ENCODE data around the gene KYAT1. TPM values are rescaled to one million over a fixed set of nuclear protein-coding genes. Genes with fewer than 3 reads are reported as not detected.
"Not testable (repeated sequence)": the region's sequence is repeated elsewhere in the genome, so short reads cannot be mapped to it uniquely, and the experiment has no call there.

KYAT1 gene
- total and polyA plus RNA-seq, 2 donors from 2014 or later = 5.1 to 17.0 TPM

- FAIRE-seq (no peak), DNase-seq (peak in 1 of 5 donors; percentile 72)
- no peaks in the 10 kb centered on the region for H3K9me3 ChIP-seq (ENCODE audit: control insufficient read depth in 2 of 3, insufficient read depth in 1 of 3, low read length in 3 of 3)
- H3K4me1 ChIP-seq (ENCODE audit: control insufficient read depth in 2 of 3, insufficient read depth in 2 of 3, low read depth in 1 of 3, low read length in 3 of 3) = peaks cover 0 to 8% (median 3%) of the 10 kb centered on the region in 3 donors
- H3K9ac ChIP-seq (ENCODE audit: low read length in 3 of 3) = no peak overlapping the region
- no peaks in the 10 kb centered on the region for H3K27me3 ChIP-seq (ENCODE audit: control insufficient read depth, insufficient read depth, low read length)
- H3K36me3 ChIP-seq (ENCODE audit: control insufficient read depth in 2 of 3, insufficient read depth in 3 of 3, low read length in 3 of 3) = no peaks in the 10 kb centered on the region
- intact Hi-C loops (cut with DNase I) = loop anchor here (5.0 kb wide), 1 partner anchor 70 kb away; no protein-coding TSS in a partner anchor
- TF ChIP-seq CTCF (IDR thresholded peaks at IDR 0.05; ENCODE audit: borderline replicate concordance, extremely low read depth, insufficient read depth) = no peak
- no peak overlapping the region for H3K4me3 ChIP-seq (ENCODE audit: low read length in 3 of 3)
- H3K27ac ChIP-seq (ENCODE audit: low read depth in 2 of 2, low read length in 2 of 2) = no peak overlapping the region
Observed at GRCh38 chr9:128862401-128862851, 19.3 kb downstream of the KYAT1 start.

GRCh38 chr9:128861501-128861900, 20.2 kb downstream of the KYAT1 start:
- peaks cover 0 to 8% (median 3%) of the 10 kb centered on the region in 3 donors for H3K4me1 ChIP-seq (ENCODE audit: control insufficient read depth in 2 of 3, insufficient read depth in 2 of 3, low read depth in 1 of 3, low read length in 3 of 3)
- H3K4me3 ChIP-seq (ENCODE audit: low read length in 3 of 3) = no peak overlapping the region
- no peaks in the 10 kb centered on the region for H3K36me3 ChIP-seq (ENCODE audit: control insufficient read depth in 2 of 3, insufficient read depth in 3 of 3, low read length in 3 of 3)
- no peaks in the 10 kb centered on the region for H3K9me3 ChIP-seq (ENCODE audit: control insufficient read depth in 2 of 3, insufficient read depth in 1 of 3, low read length in 3 of 3)
- intact Hi-C loops (cut with DNase I) = loop anchor here (5.0 kb wide), 1 partner anchor 71 kb away; no protein-coding TSS in a partner anchor
- H3K27me3 ChIP-seq (ENCODE audit: control insufficient read depth, insufficient read depth, low read length) = no peaks in the 10 kb centered on the region
- no peak for FAIRE-seq
- H3K27ac ChIP-seq (ENCODE audit: low read depth in 2 of 2, low read length in 2 of 2) = no peak overlapping the region
- no peak overlapping the region for H3K9ac ChIP-seq (ENCODE audit: low read length in 3 of 3)
- no peak for TF ChIP-seq CTCF (IDR thresholded peaks at IDR 0.05; ENCODE audit: borderline replicate concordance, extremely low read depth, insufficient read depth)
- DNase-seq = peak in 1 of 5 donors; percentile 37

GRCh38 chr9:128860937-128861336, 20.8 kb downstream of the KYAT1 start:
- H3K9ac ChIP-seq (ENCODE audit: low read length in 3 of 3) = no peak overlapping the region
- intact Hi-C loops (cut with DNase I) = loop anchor here (5.0 kb wide), 1 partner anchor 71 kb away; no protein-coding TSS in a partner anchor
- DNase-seq = no peak
- no peak for FAIRE-seq
- H3K27ac ChIP-seq (ENCODE audit: low read depth in 2 of 2, low read length in 2 of 2) = no peak overlapping the region
- H3K4me1 ChIP-seq (ENCODE audit: control insufficient read depth in 2 of 3, insufficient read depth in 2 of 3, low read depth in 1 of 3, low read length in 3 of 3) = peaks cover 0 to 8% (median 3%) of the 10 kb centered on the region in 3 donors
- TF ChIP-seq CTCF (IDR thresholded peaks at IDR 0.05; ENCODE audit: borderline replicate concordance, extremely low read depth, insufficient read depth) = no peak
- no peaks in the 10 kb centered on the region for H3K36me3 ChIP-seq (ENCODE audit: control insufficient read depth in 2 of 3, insufficient read depth in 3 of 3, low read length in 3 of 3)
- H3K27me3 ChIP-seq (ENCODE audit: control insufficient read depth, insufficient read depth, low read length) = no peaks in the 10 kb centered on the region
- H3K9me3 ChIP-seq (ENCODE audit: control insufficient read depth in 2 of 3, insufficient read depth in 1 of 3, low read length in 3 of 3) = no peaks in the 10 kb centered on the region
- H3K4me3 ChIP-seq (ENCODE audit: low read length in 3 of 3) = no peak overlapping the region

- H3K4me3 ChIP-seq (ENCODE audit: low read length in 3 of 3); intact Hi-C loops (cut with DNase I); H3K4me1 ChIP-seq (ENCODE audit: control insufficient read depth in 2 of 3, insufficient read depth in 2 of 3, low read depth in 1 of 3, low read length in 3 of 3); FAIRE-seq; H3K36me3 ChIP-seq (ENCODE audit: control insufficient read depth in 2 of 3, insufficient read depth in 3 of 3, low read length in 3 of 3); H3K9ac ChIP-seq (ENCODE audit: low read length in 3 of 3); H3K9me3 ChIP-seq (ENCODE audit: control insufficient read depth in 2 of 3, insufficient read depth in 1 of 3, low read length in 3 of 3); H3K27me3 ChIP-seq (ENCODE audit: control insufficient read depth, insufficient read depth, low read length); H3K27ac ChIP-seq (ENCODE audit: low read depth in 2 of 2, low read length in 2 of 2): not testable (repeated sequence)
- DNase-seq = peak in 1 of 5 donors; percentile 22
Observed at GRCh38 chr9:128858476-128858875, 23.3 kb downstream of the KYAT1 start.

- H3K4me1 ChIP-seq (ENCODE audit: control insufficient read depth in 2 of 3, insufficient read depth in 2 of 3, low read depth in 1 of 3, low read length in 3 of 3); H3K9ac ChIP-seq (ENCODE audit: low read length in 3 of 3); H3K4me3 ChIP-seq (ENCODE audit: low read length in 3 of 3); H3K9me3 ChIP-seq (ENCODE audit: control insufficient read depth in 2 of 3, insufficient read depth in 1 of 3, low read length in 3 of 3); H3K27me3 ChIP-seq (ENCODE audit: control insufficient read depth, insufficient read depth, low read length); intact Hi-C loops (cut with DNase I); FAIRE-seq; H3K36me3 ChIP-seq (ENCODE audit: control insufficient read depth in 2 of 3, insufficient read depth in 3 of 3, low read length in 3 of 3); H3K27ac ChIP-seq (ENCODE audit: low read depth in 2 of 2, low read length in 2 of 2): not testable (repeated sequence)
- peak in 1 of 5 donors; percentile 29 for DNase-seq
Observed at GRCh38 chr9:128854454-128854853, 27.3 kb downstream of the KYAT1 start.

- H3K4me3 ChIP-seq (ENCODE audit: low read length in 3 of 3); H3K4me1 ChIP-seq (ENCODE audit: control insufficient read depth in 2 of 3, insufficient read depth in 2 of 3, low read depth in 1 of 3, low read length in 3 of 3); FAIRE-seq; H3K27me3 ChIP-seq (ENCODE audit: control insufficient read depth, insufficient read depth, low read length); H3K36me3 ChIP-seq (ENCODE audit: control insufficient read depth in 2 of 3, insufficient read depth in 3 of 3, low read length in 3 of 3); H3K27ac ChIP-seq (ENCODE audit: low read depth in 2 of 2, low read length in 2 of 2); H3K9me3 ChIP-seq (ENCODE audit: control insufficient read depth in 2 of 3, insufficient read depth in 1 of 3, low read length in 3 of 3); intact Hi-C loops (cut with DNase I); H3K9ac ChIP-seq (ENCODE audit: low read length in 3 of 3); DNase-seq: not testable (repeated sequence)
Observed at GRCh38 chr9:128852646-128853045, 29.1 kb downstream of the KYAT1 start.
